Measurements from ENCODE around the gene DIO1. TPM values are rescaled to one million over a fixed set of nuclear protein-coding genes. Genes with fewer than 3 reads are reported as not detected.
A peak's percentile ranks its signal among the peaks of the same experiment; 100 is the strongest.
"Not testable (repeated sequence)": the region's sequence is repeated elsewhere in the genome, so short reads cannot be mapped to it uniquely, and the experiment has no call there.

DIO1 gene
- total RNA-seq = not detected

- H3K4me3 Mint-ChIP-seq = no peak within 1 kb of the TSS
- H3K27ac Mint-ChIP-seq = no peak within 1 kb of the TSS
- no peak for ATAC-seq
- DNase-seq = no peak
- CTCF ChIA-PET = interaction anchor here (1.7 kb wide), 1 partner anchor 16 kb away, joined by 4 read pairs; no protein-coding TSS in a partner anchor
- peaks cover 13% of the 10 kb centered on the region for H3K4me1 Mint-ChIP-seq
- peaks cover 6% of the 10 kb centered on the region for H3K27me3 Mint-ChIP-seq
- H3K9me3 Mint-ChIP-seq (ENCODE audit: low read depth) = no peaks in the 10 kb centered on the region
- no peaks in the 10 kb centered on the region for H3K36me3 Mint-ChIP-seq
Observed at GRCh38 chr1:53893999-53894636, at the start of gene DIO1. TSS of gene DIO1 (plus strand) at chr1:53894187. CDS start at chr1:53894211, 24 bp downstream.

GRCh38 chr1:53847980-53848379, 46.0 kb upstream of the DIO1 start:
- Mint-ChIP-seq H3K9me3 (ENCODE audit: low read depth) (no peaks in the 10 kb centered on the region), H3K27ac (no peak overlapping the region), H3K4me1 (no peaks in the 10 kb centered on the region), H3K4me3 (no peak overlapping the region), H3K36me3 (peaks cover 10% of the 10 kb centered on the region), H3K27me3 (peaks cover 16% of the 10 kb centered on the region)
- DNase-seq = no peak
- CTCF ChIA-PET = interaction anchor here (1.5 kb wide), 1 partner anchor 11 kb away, joined by 3 read pairs; no protein-coding TSS in a partner anchor
- ATAC-seq = no peak

- Mint-ChIP-seq H3K4me1 (no peaks in the 10 kb centered on the region), H3K4me3 (no peak overlapping the region), H3K9me3 (ENCODE audit: low read depth) (no peaks in the 10 kb centered on the region), H3K27me3 (peaks cover 6% of the 10 kb centered on the region), H3K27ac (no peak overlapping the region), H3K36me3 (peaks cover 10% of the 10 kb centered on the region)
- ATAC-seq (no peak), DNase-seq (no peak)
- CTCF ChIA-PET = interaction anchor here (0.8 to 1.7 kb wide), 4 partner anchors 11 to 142 kb away, joined by 3 to 6 read pairs (median 4); no protein-coding TSS in a partner anchor
Observed at GRCh38 chr1:53850082-53850673, 43.8 kb upstream of the DIO1 start.

- Mint-ChIP-seq H3K27ac (no peak overlapping the region), H3K4me3 (no peak overlapping the region), H3K27me3 (peaks cover 4% of the 10 kb centered on the region), H3K4me1 (no peaks in the 10 kb centered on the region), H3K36me3 (peaks cover 10% of the 10 kb centered on the region), H3K9me3 (ENCODE audit: low read depth) (no peaks in the 10 kb centered on the region)
- CTCF ChIA-PET = interaction anchor here (1.2 to 1.7 kb wide), 3 partner anchors 9 to 27 kb away, joined by 5 to 6 read pairs (median 5); no protein-coding TSS in a partner anchor
- DNase-seq = no peak
- no peak for ATAC-seq
Observed at GRCh38 chr1:53851571-53852285, 42.3 kb upstream of the DIO1 start.

GRCh38 chr1:53860967-53861411, 33.0 kb upstream of the DIO1 start:
- Mint-ChIP-seq H3K4me3 (no peak overlapping the region), H3K27me3 (no peaks in the 10 kb centered on the region), H3K9me3 (ENCODE audit: low read depth) (no peaks in the 10 kb centered on the region), H3K4me1 (no peaks in the 10 kb centered on the region), H3K27ac (no peak overlapping the region), H3K36me3 (no peaks in the 10 kb centered on the region)
- DNase-seq = peak; percentile 55
- CTCF ChIA-PET = interaction anchor here (0.7 to 6.0 kb wide), 48 partner anchors 8 to 940 kb away, joined by 3 to 82 read pairs (median 4); partner anchors contain the start of genes IFT25, LRRC42, NDC1 and TMEM59
- ATAC-seq = peak; percentile 81

GRCh38 chr1:53862507-53862906, 31.5 kb upstream of the DIO1 start:
- H3K27ac Mint-ChIP-seq = no peak overlapping the region
- no peaks in the 10 kb centered on the region for H3K4me1 Mint-ChIP-seq
- H3K36me3 Mint-ChIP-seq = peaks cover 5% of the 10 kb centered on the region
- ATAC-seq = no peak
- no peak for DNase-seq
- CTCF ChIA-PET = interaction anchor here (1.0 to 6.0 kb wide), 6 partner anchors 16 to 104 kb away, joined by 3 to 82 read pairs (median 31); partner anchors contain the start of genes IFT25 and LRRC42
- H3K27me3 Mint-ChIP-seq = no peaks in the 10 kb centered on the region
- no peak overlapping the region for H3K4me3 Mint-ChIP-seq
- no peaks in the 10 kb centered on the region for H3K9me3 Mint-ChIP-seq (ENCODE audit: low read depth)

GRCh38 chr1:53868565-53868964, 25.4 kb upstream of the DIO1 start:
- Mint-ChIP-seq H3K9me3 (ENCODE audit: low read depth) (no peaks in the 10 kb centered on the region), H3K27me3 (no peaks in the 10 kb centered on the region), H3K36me3 (peaks cover 13% of the 10 kb centered on the region), H3K4me1 (no peaks in the 10 kb centered on the region), H3K4me3 (no peak overlapping the region), H3K27ac (no peak overlapping the region)
- CTCF ChIA-PET = interaction anchor here (0.9 to 2.8 kb wide), 3 partner anchors 8 to 91 kb away, joined by 3 to 10 read pairs (median 9); no protein-coding TSS in a partner anchor
- DNase-seq = no peak
- no peak for ATAC-seq

GRCh38 chr1:53869454-53870117, 24.4 kb upstream of the DIO1 start:
- CTCF ChIA-PET = interaction anchor here (0.6 to 3.7 kb wide), 6 partner anchors 9 to 90 kb away, joined by 3 to 21 read pairs (median 6); no protein-coding TSS in a partner anchor
- H3K27me3 Mint-ChIP-seq = no peaks in the 10 kb centered on the region
- ATAC-seq (no peak), DNase-seq (no peak)
- no peak overlapping the region for H3K27ac Mint-ChIP-seq
- no peaks in the 10 kb centered on the region for H3K9me3 Mint-ChIP-seq (ENCODE audit: low read depth)
- H3K4me1 Mint-ChIP-seq = no peaks in the 10 kb centered on the region
- no peak overlapping the region for H3K4me3 Mint-ChIP-seq
- H3K36me3 Mint-ChIP-seq = peaks cover 13% of the 10 kb centered on the region

- CTCF ChIA-PET = interaction anchor here (1.4 to 3.7 kb wide), 4 partner anchors 7 to 88 kb away, joined by 4 to 21 read pairs (median 10); no protein-coding TSS in a partner anchor
- DNase-seq = no peak
- Mint-ChIP-seq H3K27ac (no peak overlapping the region), H3K4me1 (no peaks in the 10 kb centered on the region), H3K4me3 (no peak overlapping the region), H3K27me3 (no peaks in the 10 kb centered on the region), H3K36me3 (peaks cover 18% of the 10 kb centered on the region), H3K9me3 (ENCODE audit: low read depth) (no peaks in the 10 kb centered on the region)
- no peak for ATAC-seq
Observed at GRCh38 chr1:53871221-53871620, 22.8 kb upstream of the DIO1 start.

GRCh38 chr1:53871773-53872484, 22.1 kb upstream of the DIO1 start:
- Mint-ChIP-seq H3K4me3 (no peak overlapping the region), H3K36me3 (peaks cover 14% of the 10 kb centered on the region), H3K9me3 (ENCODE audit: low read depth) (no peaks in the 10 kb centered on the region), H3K27me3 (no peaks in the 10 kb centered on the region), H3K27ac (no peak overlapping the region), H3K4me1 (no peaks in the 10 kb centered on the region)
- CTCF ChIA-PET = interaction anchor here (1.4 to 3.7 kb wide), 4 partner anchors 9 to 88 kb away, joined by 3 to 21 read pairs (median 10); no protein-coding TSS in a partner anchor
- ATAC-seq (no peak), DNase-seq (no peak)

- CTCF ChIA-PET = interaction anchor here (0.9 to 6.0 kb wide), 3 partner anchors 14 to 84 kb away, joined by 3 to 39 read pairs (median 33); no protein-coding TSS in a partner anchor
- H3K27ac Mint-ChIP-seq; DNase-seq; H3K9me3 Mint-ChIP-seq (ENCODE audit: low read depth); ATAC-seq; H3K4me3 Mint-ChIP-seq; H3K27me3 Mint-ChIP-seq; H3K4me1 Mint-ChIP-seq: not testable (repeated sequence)
- H3K36me3 Mint-ChIP-seq = peaks cover 16% of the 10 kb centered on the region
Observed at GRCh38 chr1:53875150-53875549, 18.8 kb upstream of the DIO1 start.

GRCh38 chr1:53878492-53879105, 15.4 kb upstream of the DIO1 start:
- no peaks in the 10 kb centered on the region for H3K27me3 Mint-ChIP-seq
- peaks cover 2% of the 10 kb centered on the region for H3K9me3 Mint-ChIP-seq (ENCODE audit: low read depth)
- H3K36me3 Mint-ChIP-seq = peaks cover 29% of the 10 kb centered on the region
- H3K4me3 Mint-ChIP-seq = no peak overlapping the region
- DNase-seq = no peak
- no peak overlapping the region for H3K27ac Mint-ChIP-seq
- CTCF ChIA-PET = interaction anchor here (0.7 to 6.0 kb wide), 24 partner anchors 8 to 611 kb away, joined by 3 to 49 read pairs (median 4); partner anchors contain the start of genes IFT25, LRRC42 and YIPF1
- H3K4me1 Mint-ChIP-seq = no peaks in the 10 kb centered on the region
- no peak for ATAC-seq
